ENCODE data around the gene TRIM31. TPM values are rescaled to one million over a fixed set of nuclear protein-coding genes. Genes with fewer than 3 reads are reported as not detected.

TRIM31 gene
- total RNA-seq, 2 donors from 2014 or later, result not detected

GRCh38 chr6:30131947-30132497 is 19.1 kb upstream of the TRIM31 start:
- no peak overlapping the region for H3K4me3 Mint-ChIP-seq
- WGBS, 2 experiments (ENCODE audit: insufficient coverage in 1 of 2, insufficient read length in 1 of 2), result 86 to 96% methylated on average over 2 of the region's 2 CpGs

GRCh38 chr6:30130887-30131862 is 18.3 kb upstream of the TRIM31 start:
- Histone ChIP-seq H3K9ac (ENCODE audit: extremely low read depth, low read length, poor library complexity, severe bottlenecking) (no peak overlapping the region), H3K4me3 (ENCODE audit: low read length) (no peak overlapping the region), H3K27ac (ENCODE audit: low read depth, low read length) (no peak overlapping the region), H3K27me3 (ENCODE audit: control insufficient read depth, insufficient read depth, low read length, poor library complexity, severe bottlenecking) (peaks cover 81% of the 10 kb centered on the region), H3K36me3 (ENCODE audit: control insufficient read depth, insufficient read depth, low read length) (no peaks in the 10 kb centered on the region), H3K4me1 (ENCODE audit: control insufficient read depth, insufficient read depth, low read length) (no peaks in the 10 kb centered on the region), H3K9me3 (ENCODE audit: control insufficient read depth, low read length) (no peaks in the 10 kb centered on the region)
- peaks cover 7% of the 10 kb centered on the region for H3K4me1 Mint-ChIP-seq
- H3K9me3 Mint-ChIP-seq, result no peaks in the 10 kb centered on the region
- peak; percentile 99 for TF ChIP-seq CTCF (conservative IDR thresholded peaks at IDR 0.05)
- H3K36me3 Mint-ChIP-seq (ENCODE audit: low read depth), result no peaks in the 10 kb centered on the region
- no peak overlapping the region for H3K4me3 Mint-ChIP-seq
- H3K27me3 Mint-ChIP-seq (ENCODE audit: insufficient read depth), result peaks cover 85% of the 10 kb centered on the region
- no peak overlapping the region for H3K27ac Mint-ChIP-seq
- 41 to 45% methylated on average over 15 to 16 of the region's 16 CpGs for WGBS, 2 experiments (ENCODE audit: insufficient coverage in 1 of 2, insufficient read length in 1 of 2)
- DNase-seq, result peak; percentile 86

More at GRCh38 chr6:30131947-30132497, 19.1 kb upstream of the TRIM31 start:
- Histone ChIP-seq H3K9ac (ENCODE audit: extremely low read depth, low read length, poor library complexity, severe bottlenecking) (no peak overlapping the region), H3K9me3 (ENCODE audit: control insufficient read depth, low read length) (no peaks in the 10 kb centered on the region), H3K27me3 (ENCODE audit: control insufficient read depth, insufficient read depth, low read length, poor library complexity, severe bottlenecking) (peaks cover 76% of the 10 kb centered on the region), H3K36me3 (ENCODE audit: control insufficient read depth, insufficient read depth, low read length) (no peaks in the 10 kb centered on the region), H3K4me1 (ENCODE audit: control insufficient read depth, insufficient read depth, low read length) (no peaks in the 10 kb centered on the region), H3K27ac (ENCODE audit: low read depth, low read length) (no peak overlapping the region), H3K4me3 (ENCODE audit: low read length) (no peak overlapping the region)
- no peak overlapping the region for H3K27ac Mint-ChIP-seq
- peaks cover 83% of the 10 kb centered on the region for H3K27me3 Mint-ChIP-seq (ENCODE audit: insufficient read depth)
- no peak for TF ChIP-seq CTCF (conservative IDR thresholded peaks at IDR 0.05)
- H3K9me3 Mint-ChIP-seq, result no peaks in the 10 kb centered on the region
- DNase-seq, result no peak
- no peaks in the 10 kb centered on the region for H3K36me3 Mint-ChIP-seq (ENCODE audit: low read depth)
- peaks cover 6% of the 10 kb centered on the region for H3K4me1 Mint-ChIP-seq

DNA sequence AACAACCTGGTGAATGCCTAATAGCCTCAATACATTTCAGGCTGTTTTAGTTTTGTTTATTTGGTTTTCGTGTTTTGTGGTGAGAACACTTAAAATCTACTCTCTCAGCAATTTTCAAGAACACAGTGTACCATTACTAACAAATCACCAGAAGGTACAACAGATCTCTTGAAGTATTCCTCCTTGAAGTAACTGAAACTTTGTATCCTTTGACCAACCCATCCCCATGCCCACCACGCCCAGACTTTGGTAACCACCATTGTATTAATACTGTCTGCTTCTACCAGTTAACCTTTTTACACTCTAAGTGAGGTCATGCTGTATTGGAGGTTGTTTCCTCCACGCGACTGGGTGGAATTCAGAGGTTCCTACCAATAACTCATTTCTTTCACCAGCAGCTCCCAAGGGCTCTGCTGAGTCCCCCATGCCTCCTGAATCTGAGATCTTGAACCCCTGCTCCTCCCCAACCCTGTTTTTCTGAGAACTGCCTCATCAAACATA is 17.3 kb upstream of the TRIM31 start:
- Histone ChIP-seq H3K4me3 (ENCODE audit: low read length) (no peak overlapping the region), H3K27me3 (ENCODE audit: control insufficient read depth, insufficient read depth, low read length, poor library complexity, severe bottlenecking) (peaks cover 90% of the 10 kb centered on the region), H3K27ac (ENCODE audit: low read depth, low read length) (no peak overlapping the region), H3K4me1 (ENCODE audit: control insufficient read depth, insufficient read depth, low read length) (no peaks in the 10 kb centered on the region), H3K36me3 (ENCODE audit: control insufficient read depth, insufficient read depth, low read length) (no peaks in the 10 kb centered on the region), H3K9me3 (ENCODE audit: control insufficient read depth, low read length) (no peaks in the 10 kb centered on the region), H3K9ac (ENCODE audit: extremely low read depth, low read length, poor library complexity, severe bottlenecking) (no peak overlapping the region)
- peaks cover 7% of the 10 kb centered on the region for H3K4me1 Mint-ChIP-seq
- H3K9me3 Mint-ChIP-seq, result no peaks in the 10 kb centered on the region
- no peaks in the 10 kb centered on the region for H3K36me3 Mint-ChIP-seq (ENCODE audit: low read depth)
- 86% methylated on average over 4 of the region's 4 CpGs; no CpG with 5 or more reads in 1 of the 2 experiments for WGBS, 2 experiments (ENCODE audit: insufficient coverage in 1 of 2, insufficient read length in 1 of 2)
- TF ChIP-seq CTCF (conservative IDR thresholded peaks at IDR 0.05), result no peak
- H3K4me3 Mint-ChIP-seq, result no peak overlapping the region
- H3K27ac Mint-ChIP-seq, result no peak overlapping the region
- H3K27me3 Mint-ChIP-seq (ENCODE audit: insufficient read depth), result peaks cover 87% of the 10 kb centered on the region
- no peak for DNase-seq

Measured in endodermal cell (in vitro differentiated cells).